HG03558 (cell line): Measurements from ENCODE around the gene DYNC2I2.
"Not testable (repeated sequence)": the region's sequence is repeated elsewhere in the genome, so short reads cannot be mapped to it uniquely, and the experiment has no call there.

Experiments used
- ATAC-seq: cut with Tn5 transposase; IDR thresholded peaks from one replicate; pipeline ENCODE4 v1.9.1; 2021; ENCODE audit warnings: moderate number of reproducible peaks; ENCODE audit not compliant: unreplicated experiment; ENCODE audit errors: extremely low read depth

Gene DYNC2I2

GRCh38 chr9:128621730-128622455 lies 34.8 kb downstream of the DYNC2I2 start:
- no peak for ATAC-seq

GRCh38 chr9:128619779-128620178 lies 36.9 kb downstream of the DYNC2I2 start:
- no peak for ATAC-seq

GRCh38 chr9:128619127-128619526 lies 37.5 kb downstream of the DYNC2I2 start:
- no peak for ATAC-seq

GRCh38 chr9:128617943-128618342 lies 38.7 kb downstream of the DYNC2I2 start:
- ATAC-seq: no peak

- ATAC-seq: no peak
Observed at GRCh38 chr9:128615571-128615970, 41.1 kb downstream of the DYNC2I2 start.

GRCh38 chr9:128614728-128615127 lies 41.9 kb downstream of the DYNC2I2 start:
- ATAC-seq: no peak

- no peak for ATAC-seq
Observed at GRCh38 chr9:128611600-128612394, 44.9 kb downstream of the DYNC2I2 start.

GRCh38 chr9:128610897-128611296 lies 45.8 kb downstream of the DYNC2I2 start:
- no peak for ATAC-seq

GRCh38 chr9:128607642-128608350 lies 48.9 kb downstream of the DYNC2I2 start:
- ATAC-seq: no peak

GRCh38 chr9:128603697-128604096 lies 53.0 kb downstream of the DYNC2I2 start:
- no peak for ATAC-seq

GRCh38 chr9:128600099-128600498 lies 56.5 kb downstream of the DYNC2I2 start:
- no peak for ATAC-seq

- ATAC-seq: no peak
Observed at GRCh38 chr9:128595471-128595870, 61.2 kb downstream of the DYNC2I2 start.

- ATAC-seq: no peak
Observed at GRCh38 chr9:128593856-128594255, 62.8 kb downstream of the DYNC2I2 start.

- no peak for ATAC-seq
Observed at GRCh38 chr9:128593039-128593438, 63.6 kb downstream of the DYNC2I2 start.

GRCh38 chr9:128588581-128589233 lies 67.9 kb downstream of the DYNC2I2 start:
- ATAC-seq: no peak

- no peak for ATAC-seq
Observed at GRCh38 chr9:128587453-128587852, 69.2 kb downstream of the DYNC2I2 start.

- ATAC-seq: not testable (repeated sequence)
Observed at GRCh38 chr9:128586934-128587333, 69.7 kb downstream of the DYNC2I2 start.

GRCh38 chr9:128585155-128585554 lies 71.5 kb downstream of the DYNC2I2 start:
- not testable (repeated sequence) for ATAC-seq
